C4-2B (cell line): Measurements from ENCODE around the gene NBAS.

Source experiments
- CTCF ChIP-seq: fragments of 450-650 bp; conservative IDR thresholded peaks from 2 replicates; pipeline ENCODE4 v1.5.1; 2017; ENCODE audit warnings: mild to moderate bottlenecking
- ZFX ChIP-seq: fragments of 450-650 bp; IDR thresholded peaks from 2 replicates; pipeline ENCODE4 v1.6.1; 2017

DNA sequence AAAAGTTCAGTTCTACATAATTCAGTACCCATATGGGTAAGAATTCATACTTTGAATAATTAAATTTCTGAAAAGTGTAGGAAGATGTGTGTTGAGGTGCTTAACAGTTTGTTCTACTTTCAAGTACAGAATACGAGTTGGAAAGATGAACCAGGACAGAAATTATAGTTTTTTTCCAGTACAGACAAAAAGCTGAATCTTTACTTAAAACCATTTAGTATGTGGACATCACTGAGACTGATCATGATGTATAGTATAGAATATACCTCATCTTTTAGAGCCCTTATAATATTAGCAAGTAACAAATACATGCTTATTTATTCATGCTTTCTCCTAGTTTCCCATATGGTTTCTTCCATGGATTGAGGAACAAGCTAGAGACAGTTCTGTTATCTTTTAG, 40.5 kb upstream of the NBAS start:
- TF ChIP-seq CTCF (no peak), ZFX (no peak)
